ENCODE measurements around the gene C2orf76.
"Not testable (repeated sequence)": the region's sequence is repeated elsewhere in the genome, so short reads cannot be mapped to it uniquely, and the experiment has no call there.

The C2orf76 gene

DNA sequence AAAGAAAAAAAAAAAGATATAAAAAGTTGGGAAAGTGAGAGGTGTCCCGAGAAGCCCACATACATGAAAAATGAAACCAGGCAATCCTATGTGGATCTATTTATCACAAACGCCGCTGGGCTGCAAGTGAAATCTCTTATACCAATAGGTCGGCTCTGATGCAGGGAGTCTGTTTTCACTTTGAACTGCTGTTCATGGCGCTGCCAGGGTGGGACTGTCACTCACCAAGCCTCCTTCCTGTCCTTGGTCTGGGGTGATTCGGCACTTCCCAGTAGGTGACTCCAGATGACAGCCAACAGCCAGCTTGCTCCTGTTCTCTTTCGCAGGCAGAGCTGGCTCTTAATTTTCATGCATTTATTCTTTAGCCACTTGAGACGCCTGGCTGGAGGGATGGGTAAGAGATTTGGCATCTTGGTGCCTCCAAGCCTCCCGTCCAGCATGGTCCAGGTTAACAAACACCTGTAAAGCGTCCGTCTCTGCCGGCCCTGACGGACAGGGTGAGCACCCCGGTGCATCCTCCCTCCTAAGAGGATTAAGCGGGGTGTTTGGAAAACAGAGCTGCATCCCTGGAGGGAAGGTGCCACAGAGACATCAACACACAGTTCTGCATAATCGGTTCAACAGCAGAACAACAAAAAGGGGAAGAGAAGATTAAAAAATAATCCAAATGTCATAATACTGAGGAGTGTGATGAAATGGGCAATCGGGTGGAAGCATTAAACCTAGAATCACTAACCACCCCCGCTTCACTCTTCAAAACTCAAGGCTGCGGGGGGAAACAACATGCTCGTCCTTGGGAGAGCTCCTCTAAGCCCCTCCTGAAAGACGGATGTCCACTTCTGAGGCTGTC lies 84.3 kb downstream of the C2orf76 start:
- Histone ChIP-seq H3K36me3 (ENCODE audit: control insufficient read depth in 4 of 4, insufficient read depth in 4 of 4, low read length in 3 of 4) (peaks cover 0 to 3% (median 0%) of the 10 kb centered on the region in 4 experiments), H3K4me3 (ENCODE audit: control insufficient read depth in 1 of 7, extremely low read depth in 1 of 7, insufficient read depth in 4 of 7, low read depth in 2 of 7, low read length in 6 of 7) (no peak overlapping the region), H3K27me3 (replicated peaks in 2 of 5; ENCODE audit: control insufficient read depth in 4 of 5, insufficient read depth in 5 of 5, low read length in 4 of 5) (no peaks in the 10 kb centered on the region), H3K4me1 (ENCODE audit: control extremely low read depth in 1 of 4, control insufficient read depth in 4 of 4, insufficient read depth in 4 of 4, low read length in 3 of 4) (peaks cover 0 to 10% (median 2%) of the 10 kb centered on the region in 4 experiments), H3K9me3 (ENCODE audit: control extremely low read depth in 1 of 5, control insufficient read depth in 4 of 5, insufficient read depth in 2 of 5, low read depth in 1 of 5, low read length in 4 of 5) (no peaks in the 10 kb centered on the region), H3K27ac (ENCODE audit: insufficient read depth in 1 of 2, low read depth in 1 of 2, low read length in 2 of 2, poor library complexity in 1 of 2, severe bottlenecking in 2 of 2) (no peak overlapping the region)
- WGBS (ENCODE audit: insufficient coverage), result 87% methylated on average over 18 of the region's 21 CpGs
- ChIA-PET POLR2A (interaction anchor here (0.6 kb wide), 1 partner anchor 459 kb away, joined by 4 read pairs; no protein-coding TSS in a partner anchor), CTCF (no interaction called here)
- DNase-seq, result peak in 2 of 3 donors; percentile 30 to 43

DNA sequence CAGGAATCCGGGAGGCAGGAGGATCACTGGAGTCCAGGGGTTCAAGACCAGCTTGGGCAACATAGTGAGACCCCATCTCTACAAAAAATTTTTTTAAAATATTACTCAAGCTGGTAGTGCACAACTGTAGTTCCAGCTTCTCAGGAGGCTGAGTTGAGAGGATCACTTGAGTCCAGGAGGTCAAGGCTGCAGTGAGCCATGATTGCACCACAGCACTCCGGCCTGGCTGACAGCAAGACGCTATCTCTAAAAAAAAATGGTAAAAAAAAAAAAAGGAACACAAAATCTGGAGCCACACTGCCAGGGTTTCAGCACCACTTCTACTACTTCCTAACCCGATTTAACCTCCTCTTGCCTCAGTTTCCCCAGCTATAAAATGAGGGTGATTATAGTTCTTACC lies 86.0 kb downstream of the C2orf76 start:
- CTCF ChIA-PET, result interaction anchor here (1.4 kb wide), 1 partner anchor 16 kb away, joined by 4 read pairs; no protein-coding TSS in a partner anchor
- POLR2A ChIA-PET, result no interaction called here
- Histone ChIP-seq H3K27ac (ENCODE audit: insufficient read depth in 1 of 2, low read depth in 1 of 2, low read length in 2 of 2, poor library complexity in 1 of 2, severe bottlenecking in 2 of 2) (no peak overlapping the region), H3K4me1 (ENCODE audit: control extremely low read depth in 1 of 4, control insufficient read depth in 4 of 4, insufficient read depth in 4 of 4, low read length in 3 of 4) (peaks cover 0 to 10% (median 2%) of the 10 kb centered on the region in 4 experiments), H3K27me3 (replicated peaks in 2 of 5; ENCODE audit: control insufficient read depth in 4 of 5, insufficient read depth in 5 of 5, low read length in 4 of 5) (no peaks in the 10 kb centered on the region), H3K9me3 (ENCODE audit: control extremely low read depth in 1 of 5, control insufficient read depth in 4 of 5, insufficient read depth in 2 of 5, low read depth in 1 of 5, low read length in 4 of 5) (peaks cover 0 to 6% (median 0%) of the 10 kb centered on the region in 5 experiments), H3K4me3 (ENCODE audit: control insufficient read depth in 1 of 7, extremely low read depth in 1 of 7, insufficient read depth in 4 of 7, low read depth in 2 of 7, low read length in 6 of 7) (no peak overlapping the region), H3K36me3 (ENCODE audit: control insufficient read depth in 4 of 4, insufficient read depth in 4 of 4, low read length in 3 of 4) (no peaks in the 10 kb centered on the region)
- WGBS (ENCODE audit: insufficient coverage), result 17% methylated on average over 1 of the region's 4 CpGs
- no peak for DNase-seq

DNA sequence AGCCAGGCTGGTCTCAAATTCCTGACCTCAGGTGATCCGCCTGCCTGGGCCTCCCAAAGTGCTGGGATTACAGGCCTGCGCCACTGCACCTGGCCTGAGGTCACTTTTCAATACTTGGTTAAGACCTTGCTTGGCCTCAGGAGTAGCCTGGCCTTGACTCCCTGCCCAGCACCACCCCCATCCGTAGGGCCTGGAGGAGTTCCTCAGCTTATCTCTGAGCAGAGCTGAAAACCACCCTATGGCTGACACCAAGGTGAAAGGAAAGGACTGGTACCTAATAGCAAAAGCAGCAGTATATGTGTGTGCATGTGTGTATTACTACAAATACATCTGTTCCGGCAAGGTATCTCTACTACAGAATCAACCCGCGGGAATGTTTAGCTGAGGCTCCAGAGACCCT lies 87.0 kb downstream of the C2orf76 start:
- Histone ChIP-seq H3K4me1 (ENCODE audit: control extremely low read depth in 1 of 4, control insufficient read depth in 4 of 4, insufficient read depth in 4 of 4, low read length in 3 of 4) (peaks cover 0 to 10% (median 2%) of the 10 kb centered on the region in 4 experiments), H3K27ac (ENCODE audit: insufficient read depth in 1 of 2, low read depth in 1 of 2, low read length in 2 of 2, poor library complexity in 1 of 2, severe bottlenecking in 2 of 2) (no peak overlapping the region), H3K9me3 (ENCODE audit: control extremely low read depth in 1 of 5, control insufficient read depth in 4 of 5, insufficient read depth in 2 of 5, low read depth in 1 of 5, low read length in 4 of 5) (peaks cover 0 to 6% (median 0%) of the 10 kb centered on the region in 5 experiments), H3K4me3 (ENCODE audit: control insufficient read depth in 1 of 7, extremely low read depth in 1 of 7, insufficient read depth in 4 of 7, low read depth in 2 of 7, low read length in 6 of 7) (no peak overlapping the region), H3K36me3 (ENCODE audit: control insufficient read depth in 4 of 4, insufficient read depth in 4 of 4, low read length in 3 of 4) (no peaks in the 10 kb centered on the region), H3K27me3 (replicated peaks in 2 of 5; ENCODE audit: control insufficient read depth in 4 of 5, insufficient read depth in 5 of 5, low read length in 4 of 5) (no peaks in the 10 kb centered on the region)
- POLR2A ChIA-PET, result no interaction called here
- 97% methylated on average over 6 of the region's 6 CpGs for WGBS (ENCODE audit: insufficient coverage)
- DNase-seq, result no peak
- CTCF ChIA-PET, result interaction anchor here (0.8 kb wide), 1 partner anchor 13 kb away, joined by 4 read pairs; no protein-coding TSS in a partner anchor

DNA sequence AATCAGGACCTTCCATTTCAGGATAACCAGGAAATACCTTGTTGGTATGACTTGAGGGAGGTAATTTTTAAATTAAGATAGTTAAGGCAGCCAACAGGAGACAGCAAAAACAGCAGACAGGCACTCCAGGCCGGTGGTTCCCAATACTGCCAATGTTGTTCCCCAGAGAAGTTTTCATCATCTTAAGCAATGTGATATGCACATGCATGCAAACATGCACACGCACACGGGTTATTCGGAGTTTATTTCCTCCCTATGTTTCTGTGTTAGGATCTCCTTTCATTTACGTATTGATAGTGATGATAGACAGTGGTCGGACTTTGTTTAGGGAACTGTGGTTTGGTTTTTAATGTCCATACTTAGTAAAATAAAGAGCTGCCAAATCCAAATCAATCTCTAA lies 87.7 kb downstream of the C2orf76 start:
- Histone ChIP-seq H3K36me3 (ENCODE audit: control insufficient read depth in 4 of 4, insufficient read depth in 4 of 4, low read length in 3 of 4) (no peaks in the 10 kb centered on the region), H3K4me1 (ENCODE audit: control extremely low read depth in 1 of 4, control insufficient read depth in 4 of 4, insufficient read depth in 4 of 4, low read length in 3 of 4) (peaks cover 0 to 10% (median 2%) of the 10 kb centered on the region in 4 experiments), H3K27me3 (replicated peaks in 2 of 5; ENCODE audit: control insufficient read depth in 4 of 5, insufficient read depth in 5 of 5, low read length in 4 of 5) (no peaks in the 10 kb centered on the region), H3K9me3 (ENCODE audit: control extremely low read depth in 1 of 5, control insufficient read depth in 4 of 5, insufficient read depth in 2 of 5, low read depth in 1 of 5, low read length in 4 of 5) (peaks cover 0 to 6% (median 0%) of the 10 kb centered on the region in 5 experiments), H3K4me3 (ENCODE audit: control insufficient read depth in 1 of 7, extremely low read depth in 1 of 7, insufficient read depth in 4 of 7, low read depth in 2 of 7, low read length in 6 of 7) (no peak overlapping the region), H3K27ac (ENCODE audit: insufficient read depth in 1 of 2, low read depth in 1 of 2, low read length in 2 of 2, poor library complexity in 1 of 2, severe bottlenecking in 2 of 2) (no peak overlapping the region)
- CTCF ChIA-PET, result no interaction called here
- WGBS (ENCODE audit: insufficient coverage), result 93% methylated on average over 5 of the region's 6 CpGs
- DNase-seq, result no peak
- POLR2A ChIA-PET, result no interaction called here

DNA sequence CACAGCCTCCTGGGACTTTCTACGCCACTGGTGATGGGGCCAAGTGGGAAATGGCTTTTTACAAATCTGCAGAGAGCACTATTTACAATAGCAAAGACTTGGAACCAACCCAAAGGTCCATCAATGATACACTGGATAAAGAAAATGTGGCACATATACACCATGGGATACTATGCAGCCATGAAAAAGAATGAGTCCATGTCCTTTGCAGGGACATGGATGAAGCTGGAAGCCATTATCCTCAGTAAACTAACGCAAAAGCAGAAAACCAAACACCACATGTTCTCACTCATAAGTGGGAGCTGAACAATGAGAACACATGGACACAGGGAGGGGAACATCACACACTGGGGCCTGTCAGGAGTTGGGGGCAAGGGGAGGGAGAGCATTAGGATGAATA lies 88.2 kb downstream of the C2orf76 start:
- H3K36me3 ChIP-seq (ENCODE audit: control insufficient read depth in 4 of 4, insufficient read depth in 4 of 4, low read length in 3 of 4); H3K27ac ChIP-seq (ENCODE audit: insufficient read depth in 1 of 2, low read depth in 1 of 2, low read length in 2 of 2, poor library complexity in 1 of 2, severe bottlenecking in 2 of 2); H3K4me3 ChIP-seq (ENCODE audit: control insufficient read depth in 1 of 7, extremely low read depth in 1 of 7, insufficient read depth in 4 of 7, low read depth in 2 of 7, low read length in 6 of 7); H3K4me1 ChIP-seq (ENCODE audit: control extremely low read depth in 1 of 4, control insufficient read depth in 4 of 4, insufficient read depth in 4 of 4, low read length in 3 of 4); DNase-seq; H3K27me3 ChIP-seq (replicated peaks in 2 of 5; ENCODE audit: control insufficient read depth in 4 of 5, insufficient read depth in 5 of 5, low read length in 4 of 5); H3K9me3 ChIP-seq (ENCODE audit: control extremely low read depth in 1 of 5, control insufficient read depth in 4 of 5, insufficient read depth in 2 of 5, low read depth in 1 of 5, low read length in 4 of 5); POLR2A ChIA-PET: not testable (repeated sequence)
- CTCF ChIA-PET, result interaction anchor here (1.0 kb wide), 1 partner anchor 13 kb away, joined by 4 read pairs; no protein-coding TSS in a partner anchor
- 100% methylated on average over 1 of the region's 2 CpGs for WGBS (ENCODE audit: insufficient coverage)

DNA sequence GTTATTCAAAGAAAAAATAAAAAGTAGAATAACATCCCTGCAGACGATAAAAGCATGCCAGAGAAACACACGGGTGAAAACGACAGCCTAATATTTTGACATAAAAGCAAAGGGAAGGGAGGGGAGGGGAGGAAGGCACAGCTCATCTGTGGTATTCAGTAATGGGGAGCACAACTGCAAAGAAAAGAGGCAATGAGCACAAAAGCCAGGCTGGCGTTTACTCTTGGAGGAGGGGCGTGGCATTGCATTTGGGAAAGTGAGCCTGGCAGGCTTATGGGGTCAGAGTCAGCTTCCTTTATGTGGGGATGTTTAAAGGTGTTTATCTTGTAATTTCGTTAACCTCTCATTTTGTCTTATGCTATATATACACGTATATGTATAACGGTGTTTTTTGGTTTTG lies 89.8 kb downstream of the C2orf76 start:
- no peak overlapping the region for H3K4me3 ChIP-seq (ENCODE audit: control insufficient read depth in 1 of 7, extremely low read depth in 1 of 7, insufficient read depth in 4 of 7, low read depth in 2 of 7, low read length in 6 of 7)
- CTCF ChIA-PET, result no interaction called here
- WGBS (ENCODE audit: insufficient coverage), result 100% methylated on average over 6 of the region's 8 CpGs

DNA sequence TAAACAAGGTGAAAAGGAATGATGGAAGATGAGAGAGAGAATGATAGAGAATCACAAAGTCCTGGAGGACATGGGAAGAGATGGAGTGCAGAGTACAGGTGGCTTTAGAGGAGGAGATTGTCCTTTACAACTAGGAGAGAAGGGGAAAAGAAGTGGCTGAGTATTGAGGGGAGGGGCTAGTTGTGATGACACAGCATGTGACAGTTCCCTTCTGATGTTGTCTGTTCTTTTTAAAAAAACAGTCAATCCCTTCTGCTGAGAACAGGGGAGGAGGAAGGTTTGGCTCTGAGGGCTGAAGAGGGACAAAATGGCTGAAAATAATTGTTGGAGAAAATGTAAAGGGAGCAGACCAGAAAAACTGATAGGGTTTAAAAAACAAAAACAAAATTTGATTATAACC lies 99.0 kb downstream of the C2orf76 start:
- H3K27ac ChIP-seq (ENCODE audit: insufficient read depth in 1 of 2, low read depth in 1 of 2, low read length in 2 of 2, poor library complexity in 1 of 2, severe bottlenecking in 2 of 2), result no peak overlapping the region
- no peak overlapping the region for H3K4me3 ChIP-seq (ENCODE audit: control insufficient read depth in 1 of 7, extremely low read depth in 1 of 7, insufficient read depth in 4 of 7, low read depth in 2 of 7, low read length in 6 of 7)
- CTCF ChIA-PET, result no interaction called here
- H3K36me3 ChIP-seq (ENCODE audit: control insufficient read depth in 4 of 4, insufficient read depth in 4 of 4, low read length in 3 of 4), result peaks cover 0 to 10% (median 0%) of the 10 kb centered on the region in 4 experiments
- peaks cover 0 to 22% (median 13%) of the 10 kb centered on the region in 4 experiments for H3K4me1 ChIP-seq (ENCODE audit: control extremely low read depth in 1 of 4, control insufficient read depth in 4 of 4, insufficient read depth in 4 of 4, low read length in 3 of 4)
- POLR2A ChIA-PET, result no interaction called here
- no peaks in the 10 kb centered on the region for H3K27me3 ChIP-seq (replicated peaks in 2 of 5; ENCODE audit: control insufficient read depth in 4 of 5, insufficient read depth in 5 of 5, low read length in 4 of 5)
- DNase-seq, result no peak
- H3K9me3 ChIP-seq (ENCODE audit: control extremely low read depth in 1 of 5, control insufficient read depth in 4 of 5, insufficient read depth in 2 of 5, low read depth in 1 of 5, low read length in 4 of 5), result peaks cover 0 to 8% (median 4%) of the 10 kb centered on the region in 5 experiments

More for the DNA sequence above, 89.8 kb downstream of the C2orf76 start:
- Histone ChIP-seq H3K4me1 (ENCODE audit: control extremely low read depth in 1 of 4, control insufficient read depth in 4 of 4, insufficient read depth in 4 of 4, low read length in 3 of 4) (no peaks in the 10 kb centered on the region), H3K36me3 (ENCODE audit: control insufficient read depth in 4 of 4, insufficient read depth in 4 of 4, low read length in 3 of 4) (no peaks in the 10 kb centered on the region), H3K27me3 (replicated peaks in 2 of 5; ENCODE audit: control insufficient read depth in 4 of 5, insufficient read depth in 5 of 5, low read length in 4 of 5) (no peaks in the 10 kb centered on the region), H3K27ac (ENCODE audit: insufficient read depth in 1 of 2, low read depth in 1 of 2, low read length in 2 of 2, poor library complexity in 1 of 2, severe bottlenecking in 2 of 2) (no peak overlapping the region), H3K9me3 (ENCODE audit: control extremely low read depth in 1 of 5, control insufficient read depth in 4 of 5, insufficient read depth in 2 of 5, low read depth in 1 of 5, low read length in 4 of 5) (peaks cover 0 to 6% (median 0%) of the 10 kb centered on the region in 5 experiments)
- DNase-seq, result no peak
- POLR2A ChIA-PET, result no interaction called here

All from common myeloid progenitor, CD34-positive (primary cell).